ENCODE data around the gene CYTH2. TPM values are rescaled to one million over a fixed set of nuclear protein-coding genes. Genes with fewer than 3 reads are reported as not detected.
A peak's percentile ranks its signal among the peaks of the same experiment; 100 is the strongest.

The CYTH2 gene
- total RNA-seq, 1 experiment from 2014 or later = 103 TPM

GRCh38 chr19:48445606-48446481 lies 23.3 kb upstream of the CYTH2 start, which contains the start of gene GRWD1:
Gene GRWD1 (plus strand): TSS chr19:48445983. CDS start chr19:48446006, 23 bp downstream.
- Mint-ChIP-seq H3K27me3 (ENCODE audit: low read depth) (no peaks in the 10 kb centered on the region), H3K4me3 (peak within 1 kb of the TSS; percentile 89 to 95), H3K27ac (peak within 1 kb of the TSS; percentile 90 to 99 (median 97)), H3K9me3 (no peaks in the 10 kb centered on the region; a peak in 1 of 5 replicates), H3K4me1 (peaks cover 13 to 17% of the 10 kb centered on the region in 2 experiments), H3K36me3 (ENCODE audit: insufficient read depth in 1 of 3, low read depth in 3 of 3) (peaks cover 29 to 53% (median 39%) of the 10 kb centered on the region in 3 experiments)
- Histone ChIP-seq H3K9me3 (ENCODE audit: control insufficient read depth, low read depth, low read length) (no peaks in the 10 kb centered on the region), H2BK20ac (ENCODE audit: low read depth, low read length, poor library complexity, severe bottlenecking) (no peak within 1 kb of the TSS), H3K79me1 (ENCODE audit: insufficient read depth, low read depth, low read length, poor library complexity, severe bottlenecking) (peaks cover 3% of the 10 kb centered on the region), H3K14ac (ENCODE audit: insufficient read depth, low read length) (peak within 1 kb of the TSS; percentile 85), H2AK5ac (ENCODE audit: insufficient read length, low read length) (no peak within 1 kb of the TSS), H2BK5ac (ENCODE audit: insufficient read length, low read length) (no peak within 1 kb of the TSS), H3K56ac (ENCODE audit: insufficient read length, low read depth, low read length) (no peak within 1 kb of the TSS), H4K5ac (ENCODE audit: insufficient read length, low read depth, low read length) (no peak within 1 kb of the TSS), H3K79me2 (ENCODE audit: insufficient read depth, low read length) (0 out of 2 replicates have a peak, but pooled peaks cover 2% of the 10 kb centered on the region), H3T11ph (ENCODE audit: low read length) (no peak within 1 kb of the TSS), H3K4ac (ENCODE audit: low read depth, low read length) (no peak within 1 kb of the TSS), H4K91ac (ENCODE audit: insufficient read length, low read depth, low read length) (no peak within 1 kb of the TSS), H3K23ac (ENCODE audit: insufficient read length, low read depth, low read length) (no peak within 1 kb of the TSS), H3K27me3 (ENCODE audit: insufficient read depth, low read length) (no peaks in the 10 kb centered on the region), H3K18ac (ENCODE audit: insufficient read length, low read depth, low read length) (peak within 1 kb of the TSS; percentile 82), H2AFZ (ENCODE audit: low read length) (no peak within 1 kb of the TSS), H2BK12ac (ENCODE audit: insufficient read length, low read depth, low read length) (no peak within 1 kb of the TSS), H4K20me1 (ENCODE audit: control insufficient read depth, insufficient read depth, insufficient read length) (no peaks in the 10 kb centered on the region), H3K27ac (ENCODE audit: insufficient read length, low read depth, low read length) (peak within 1 kb of the TSS; percentile 22), H2BK120ac (ENCODE audit: low read depth, low read length, poor library complexity, severe bottlenecking) (no peak within 1 kb of the TSS), H2BK15ac (ENCODE audit: low read depth, low read length) (no peak within 1 kb of the TSS), H3K4me1 (ENCODE audit: insufficient read depth, low read length) (peaks cover 2% of the 10 kb centered on the region; the same call in 1 of the 2 replicates), H3K4me2 (ENCODE audit: insufficient read depth, insufficient read length, low read length) (peak within 1 kb of the TSS; percentile 85), H3K23me2 (ENCODE audit: insufficient read length, low read depth, low read length, poor library complexity, severe bottlenecking) (peaks cover 8% of the 10 kb centered on the region), H4K8ac (replicated peaks; ENCODE audit: insufficient read length, low read depth, low read length) (no peak within 1 kb of the TSS), H3K9ac (ENCODE audit: extremely low read depth, insufficient read length, low read length) (peak within 1 kb of the TSS; percentile 87)
- peak; percentile 95 for DNase-seq
- peak; percentile 30; the same call in 2 of the 3 replicates for TF ChIP-seq CTCF (conservative IDR thresholded peaks at IDR 0.05)
- WGBS (ENCODE audit: extremely low coverage, insufficient read length, low lambda C conversion rate) = no CpG with 5 or more reads among the region's 61 CpGs
